HepG2 (cell line): ENCODE measurements around the gene BICDL2. TPM values are rescaled to one million over a fixed set of nuclear protein-coding genes. Genes with fewer than 3 reads are reported as not detected.

Source experiments
- ELF4 ChIP-seq: sonication (generic); formaldehyde crosslinking; IDR thresholded peaks from 2 replicates; pipeline ENCODE4 v1.5.0; 2020; ENCODE audit warnings: missing genetic modification reagents, mild to moderate bottlenecking, moderate library complexity, borderline replicate concordance
- HES4 ChIP-seq: sonication (generic); formaldehyde crosslinking; IDR thresholded peaks from 2 replicates; pipeline ENCODE4 v1.9.0; 2021; ENCODE audit warnings: mild to moderate bottlenecking, missing genetic modification reagents, borderline replicate concordance
- KDM6A ChIP-seq: IDR thresholded peaks from 2 replicates; pipeline ENCODE4 v1.6.1; 2016; ENCODE audit warnings: low read depth
- KLF16 ChIP-seq, 2 experiments: sonication (generic) in 1 of 2; formaldehyde crosslinking in 1 of 2; IDR thresholded peaks; 2 replicates each; pipeline versions ENCODE4 v1.6.1 to v1.8.0; 2016 to 2023; ENCODE audit warnings: missing genetic modification reagents in 2 of 2, missing compliant biosample characterization in 1 of 2
- MAFK ChIP-seq, 2 experiments: IDR thresholded peaks in 1 of 2; conservative IDR thresholded peaks in 1 of 2; 2 replicates each; pipeline ENCODE4 v1.6.1; 2011; ENCODE audit warnings: improper control_type of control experiment in 2 of 2, low read length in 2 of 2
- PRDM15 ChIP-seq: sonication (generic); formaldehyde crosslinking; IDR thresholded peaks from 2 replicates; pipeline ENCODE4 v1.4.0; 2020; ENCODE audit warnings: missing genetic modification reagents
- SMYD3 ChIP-seq: sonication (generic); formaldehyde crosslinking; IDR thresholded peaks from 2 replicates; pipeline ENCODE4 v1.8.1; 2023; ENCODE audit warnings: mild to moderate bottlenecking, missing genetic modification reagents
- ZBTB43 ChIP-seq: sonication (generic); formaldehyde crosslinking; conservative IDR thresholded peaks from 2 replicates; pipeline ENCODE4 v1.4.0; 2020; ENCODE audit warnings: missing genetic modification reagents
- ZKSCAN5 ChIP-seq: sonication (generic); formaldehyde crosslinking; IDR thresholded peaks from 2 replicates; pipeline ENCODE4 v1.5.1; 2020; ENCODE audit warnings: mild to moderate bottlenecking, missing genetic modification reagents
- ZNF512 ChIP-seq: sonication (generic); formaldehyde crosslinking; IDR thresholded peaks from 2 replicates; pipeline ENCODE4 v1.4.0; 2020; ENCODE audit warnings: mild to moderate bottlenecking, missing genetic modification reagents
- ZNF816 ChIP-seq: sonication (generic); formaldehyde crosslinking; IDR thresholded peaks from 2 replicates; pipeline ENCODE4 v1.8.0; 2022; ENCODE audit warnings: missing genetic modification reagents, mild to moderate bottlenecking, borderline replicate concordance
- ZSCAN25 ChIP-seq: sonication (generic); formaldehyde crosslinking; IDR thresholded peaks from 2 replicates; pipeline ENCODE4 v1.8.0; 2022; ENCODE audit warnings: mild to moderate bottlenecking, missing genetic modification reagents
- polyA plus RNA-seq, 8 experiments: library from polyadenylated mRNA; depleted of rRNA in 3 of 8; stranded (reverse) in 7 of 8; unstranded in 1 of 8; fragments of >200 nt; fragmentation: Illumina TruSeq in 4 of 8; extraction: Trizol in 4 of 8; gene quantifications; 2 replicates each; pipeline versions ENCODE4 v1.2.1 to v1.2.3, GENCODE V29; 2011 to 2016; ENCODE audit warnings: low read depth in 4 of 8, missing spikeins in 1 of 8, mixed read lengths in 1 of 8; ENCODE audit not compliant: insufficient read depth in 1 of 8
- total RNA-seq, 5 experiments: library from RNA; depleted of rRNA; stranded (reverse); fragments of >200 nt; fragmentation: Illumina TruSeq; extraction: Trizol; gene quantifications; 2 replicates each; pipeline ENCODE4 v1.2.3, GENCODE V29; 2016; ENCODE audit warnings: low read depth in 1 of 5
- TF ChIP-seq, protein P1 (sequence below): sonication (generic); formaldehyde crosslinking; IDR thresholded peaks from 2 replicates; pipeline ENCODE4 v1.5.1; 2020; ENCODE audit warnings: missing genetic modification reagents, mild to moderate bottlenecking, borderline replicate concordance
- TF ChIP-seq, protein P2 (sequence below): sonication (generic); formaldehyde crosslinking; IDR thresholded peaks from 2 replicates; pipeline ENCODE4 v1.4.0; 2020; ENCODE audit warnings: missing genetic modification reagents

BICDL2 gene
- total and polyA plus RNA-seq, 2 of the 13 experiments (the other 11 are each of a cell fraction or from before 2014, with no cell fraction given): 0.12 TPM; not detected in 1

DNA sequence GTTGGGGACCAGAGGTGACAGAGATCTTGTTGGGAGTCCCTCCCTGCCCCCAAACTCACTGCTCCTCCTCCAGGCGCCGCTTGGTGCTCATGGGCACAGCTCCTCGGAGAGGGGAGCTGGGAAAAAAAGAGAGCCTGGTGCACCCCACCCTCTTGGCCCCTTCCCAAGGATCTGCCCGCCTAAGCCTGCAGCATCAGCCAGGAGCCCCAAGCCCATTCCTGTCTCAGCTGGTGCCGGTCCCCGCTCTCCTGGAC, 13.4 kb downstream of the BICDL2 start (continued):
- no peak for TF ChIP-seq SMYD3 (CRISPR knock-in tag)
- no peak for TF ChIP-seq ZNF512 (CRISPR knock-in tag)
- no peak for TF ChIP-seq PRDM15
- TF ChIP-seq, protein P1, sequence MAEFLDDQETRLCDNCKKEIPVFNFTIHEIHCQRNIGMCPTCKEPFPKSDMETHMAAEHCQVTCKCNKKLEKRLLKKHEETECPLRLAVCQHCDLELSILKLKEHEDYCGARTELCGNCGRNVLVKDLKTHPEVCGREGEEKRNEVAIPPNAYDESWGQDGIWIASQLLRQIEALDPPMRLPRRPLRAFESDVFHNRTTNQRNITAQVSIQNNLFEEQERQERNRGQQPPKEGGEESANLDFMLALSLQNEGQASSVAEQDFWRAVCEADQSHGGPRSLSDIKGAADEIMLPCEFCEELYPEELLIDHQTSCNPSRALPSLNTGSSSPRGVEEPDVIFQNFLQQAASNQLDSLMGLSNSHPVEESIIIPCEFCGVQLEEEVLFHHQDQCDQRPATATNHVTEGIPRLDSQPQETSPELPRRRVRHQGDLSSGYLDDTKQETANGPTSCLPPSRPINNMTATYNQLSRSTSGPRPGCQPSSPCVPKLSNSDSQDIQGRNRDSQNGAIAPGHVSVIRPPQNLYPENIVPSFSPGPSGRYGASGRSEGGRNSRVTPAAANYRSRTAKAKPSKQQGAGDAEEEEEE: 0 out of 2 replicates have a peak, but pooled peaks have one; percentile 1
- TF ChIP-seq KLF16 (CRISPR knock-in tag; IDR thresholded peaks at IDR 0.05): no peak
- TF ChIP-seq KDM6A (CRISPR knock-in tag): no peak
- TF ChIP-seq HES4 (CRISPR knock-in tag): no peak; the same call in 1 of the 2 replicates
- TF ChIP-seq ELF4 (CRISPR knock-in tag): no peak
- TF ChIP-seq ZSCAN25 (CRISPR knock-in tag): no peak
- peak; percentile 12; the same call in 1 of the 2 replicates for TF ChIP-seq ZKSCAN5 (CRISPR knock-in tag)
- TF ChIP-seq MAFK (conservative IDR thresholded peaks at IDR 0.05 in 1 of 2, IDR thresholded peaks at IDR 0.05 in 1 of 2; ENCODE audit: low read length in 2 of 2): no peak
- no peak for TF ChIP-seq ZNF816 (CRISPR knock-in tag)
- no peak for TF ChIP-seq ZBTB43 (CRISPR knock-in tag)
- TF ChIP-seq, protein P2, sequence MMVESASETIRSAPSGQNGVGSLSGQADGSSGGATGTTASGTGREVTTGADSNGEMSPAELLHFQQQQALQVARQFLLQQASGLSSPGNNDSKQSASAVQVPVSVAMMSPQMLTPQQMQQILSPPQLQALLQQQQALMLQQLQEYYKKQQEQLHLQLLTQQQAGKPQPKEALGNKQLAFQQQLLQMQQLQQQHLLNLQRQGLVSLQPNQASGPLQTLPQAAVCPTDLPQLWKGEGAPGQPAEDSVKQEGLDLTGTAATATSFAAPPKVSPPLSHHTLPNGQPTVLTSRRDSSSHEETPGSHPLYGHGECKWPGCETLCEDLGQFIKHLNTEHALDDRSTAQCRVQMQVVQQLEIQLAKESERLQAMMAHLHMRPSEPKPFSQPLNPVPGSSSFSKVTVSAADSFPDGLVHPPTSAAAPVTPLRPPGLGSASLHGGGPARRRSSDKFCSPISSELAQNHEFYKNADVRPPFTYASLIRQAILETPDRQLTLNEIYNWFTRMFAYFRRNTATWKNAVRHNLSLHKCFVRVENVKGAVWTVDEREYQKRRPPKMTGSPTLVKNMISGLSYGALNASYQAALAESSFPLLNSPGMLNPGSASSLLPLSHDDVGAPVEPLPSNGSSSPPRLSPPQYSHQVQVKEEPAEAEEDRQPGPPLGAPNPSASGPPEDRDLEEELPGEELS: no peak
